ENCODE data around the gene ST3GAL6.

Gene ST3GAL6

DNA sequence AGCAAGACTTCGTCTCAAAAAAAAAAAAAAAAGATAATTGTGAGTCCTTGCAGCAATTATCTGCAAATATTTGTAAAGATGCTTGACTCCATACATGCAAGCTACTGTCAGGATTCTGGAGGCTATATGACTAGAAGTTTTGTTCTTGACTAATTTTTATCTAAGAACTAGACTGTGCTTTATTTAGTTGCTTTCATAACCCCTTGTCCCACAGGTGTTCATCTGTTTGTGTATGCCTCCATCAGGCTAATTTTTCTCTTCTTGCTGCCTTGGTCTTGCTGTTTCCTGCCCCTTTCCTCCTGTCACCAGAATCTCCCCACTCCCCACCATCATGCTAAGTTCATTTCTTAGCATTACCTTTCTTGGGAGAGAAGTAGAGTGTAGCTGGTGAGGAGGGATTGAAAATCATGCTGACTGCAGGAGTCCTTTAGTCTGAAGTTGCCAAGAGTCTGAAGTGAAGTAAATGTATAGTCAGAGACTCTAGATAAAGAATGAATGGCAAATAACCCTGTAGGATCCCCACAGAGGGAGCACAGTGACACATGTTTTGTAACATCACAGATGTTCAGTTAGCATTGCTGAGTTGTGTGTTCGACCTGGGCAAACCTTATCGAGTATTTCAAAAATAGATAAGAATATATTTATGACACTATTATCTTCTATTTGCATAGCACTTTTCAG, 12.5 kb downstream of the ST3GAL6 start:
- in situ Hi-C loops (cut with HindIII; ENCODE audit: low sequenced_read_pairs), result no loop called here

DNA sequence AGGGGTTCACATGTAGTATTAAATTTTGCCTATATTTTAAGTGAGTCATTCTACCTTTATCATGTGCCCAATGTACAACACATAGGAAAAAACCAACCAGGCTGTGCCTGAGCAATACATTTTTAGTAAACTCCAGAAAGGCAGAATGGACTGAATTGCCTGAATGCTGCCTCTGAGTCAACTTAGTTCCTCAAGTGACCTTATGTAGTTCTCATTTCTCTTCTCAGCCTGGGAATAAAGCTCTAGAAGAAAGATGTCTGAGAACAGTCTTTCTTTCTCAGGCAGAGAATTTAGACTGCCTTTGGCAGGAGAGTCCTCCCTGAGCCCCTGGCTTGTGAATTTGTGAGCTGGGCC, 13.0 kb downstream of the ST3GAL6 start:
- in situ Hi-C loops (cut with HindIII; ENCODE audit: low sequenced_read_pairs), result no loop called here

DNA sequence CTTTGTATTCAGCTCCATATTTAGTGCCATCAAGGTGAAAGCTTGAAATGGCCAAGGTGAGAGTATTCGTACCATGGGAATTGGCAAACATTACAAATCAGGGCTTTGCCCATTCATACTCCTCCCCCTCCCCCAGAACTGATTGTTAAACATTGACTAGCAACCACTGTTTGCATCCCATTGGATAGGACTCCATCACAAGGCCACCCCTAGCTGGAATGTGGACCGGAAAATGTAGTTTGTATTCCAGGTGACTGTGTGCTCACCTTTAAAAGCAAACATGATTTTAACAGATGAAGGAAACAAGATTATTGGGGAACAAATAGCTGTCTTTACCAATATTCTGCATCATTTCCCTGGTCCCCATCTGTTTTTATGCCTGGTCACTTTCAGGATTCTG, 14.1 kb downstream of the ST3GAL6 start:
- in situ Hi-C loops (cut with HindIII; ENCODE audit: low sequenced_read_pairs), result no loop called here

DNA sequence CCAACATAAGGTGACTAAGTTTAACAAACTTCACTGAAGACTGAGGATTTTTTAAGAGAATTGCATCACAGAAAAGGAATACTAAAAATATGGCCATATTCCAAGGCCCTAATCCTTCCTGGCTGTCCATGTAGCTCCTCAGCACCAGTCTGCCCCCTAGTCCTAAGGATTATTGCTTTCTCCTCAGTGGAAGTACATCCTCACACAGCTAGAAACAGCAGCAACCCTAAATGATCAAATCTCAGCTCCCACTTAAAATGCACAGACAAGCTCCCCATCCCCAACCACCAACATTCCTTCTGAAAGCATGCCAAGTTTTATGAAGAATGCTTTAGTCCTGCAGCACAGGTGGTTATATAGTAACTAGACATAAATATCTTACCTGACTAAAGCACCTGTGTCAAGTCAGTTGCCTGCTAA, 14.7 kb downstream of the ST3GAL6 start:
- in situ Hi-C loops (cut with HindIII; ENCODE audit: low sequenced_read_pairs), result no loop called here

DNA sequence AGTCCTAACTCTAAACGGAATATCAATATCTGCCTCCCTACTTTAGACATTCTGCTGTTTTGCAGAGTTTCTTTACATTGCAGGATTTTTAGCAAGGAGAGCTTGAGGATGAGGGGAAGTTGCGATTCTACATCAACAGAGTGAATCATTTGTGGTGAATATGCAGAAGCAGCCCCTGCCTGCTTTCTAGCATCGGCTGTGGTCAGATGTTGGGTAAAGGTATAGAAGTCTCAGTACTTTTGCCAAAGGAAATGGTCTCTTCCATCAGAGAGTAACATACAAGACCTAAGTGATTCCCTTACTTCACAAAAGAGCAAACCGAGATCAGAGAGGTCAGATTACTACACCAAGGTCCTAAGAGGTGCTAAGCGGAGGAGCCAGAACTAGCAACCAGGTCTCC, 15.2 kb downstream of the ST3GAL6 start:
- in situ Hi-C loops (cut with HindIII; ENCODE audit: low sequenced_read_pairs), result no loop called here

DNA sequence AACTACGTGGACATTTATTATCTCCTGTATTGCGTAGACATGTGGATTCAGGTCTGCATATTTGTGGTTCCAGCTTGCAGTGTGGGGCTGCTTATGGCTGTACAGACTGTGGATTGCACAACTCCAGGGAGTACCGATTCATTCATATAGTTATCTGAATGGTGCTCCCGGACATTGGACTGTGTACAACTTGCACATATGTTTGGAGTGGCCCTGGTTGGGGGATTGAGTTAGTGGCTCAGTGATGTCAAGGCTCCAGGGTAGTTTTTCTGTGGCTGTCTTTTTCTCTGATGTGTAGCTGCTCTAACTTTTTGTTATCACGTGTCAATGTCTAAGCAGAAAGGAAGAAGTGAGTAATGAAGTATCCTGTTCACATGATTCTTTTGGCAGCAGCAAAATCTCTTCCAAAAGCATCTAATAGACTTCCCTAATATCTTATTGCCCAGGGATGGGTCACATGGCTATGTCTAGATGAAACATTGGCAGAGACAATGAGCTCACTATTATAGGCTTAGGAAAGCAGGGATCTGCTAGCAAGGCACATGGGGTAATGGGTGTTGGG, 15.8 kb downstream of the ST3GAL6 start:
- in situ Hi-C loops (cut with HindIII; ENCODE audit: low sequenced_read_pairs), result no loop called here

DNA sequence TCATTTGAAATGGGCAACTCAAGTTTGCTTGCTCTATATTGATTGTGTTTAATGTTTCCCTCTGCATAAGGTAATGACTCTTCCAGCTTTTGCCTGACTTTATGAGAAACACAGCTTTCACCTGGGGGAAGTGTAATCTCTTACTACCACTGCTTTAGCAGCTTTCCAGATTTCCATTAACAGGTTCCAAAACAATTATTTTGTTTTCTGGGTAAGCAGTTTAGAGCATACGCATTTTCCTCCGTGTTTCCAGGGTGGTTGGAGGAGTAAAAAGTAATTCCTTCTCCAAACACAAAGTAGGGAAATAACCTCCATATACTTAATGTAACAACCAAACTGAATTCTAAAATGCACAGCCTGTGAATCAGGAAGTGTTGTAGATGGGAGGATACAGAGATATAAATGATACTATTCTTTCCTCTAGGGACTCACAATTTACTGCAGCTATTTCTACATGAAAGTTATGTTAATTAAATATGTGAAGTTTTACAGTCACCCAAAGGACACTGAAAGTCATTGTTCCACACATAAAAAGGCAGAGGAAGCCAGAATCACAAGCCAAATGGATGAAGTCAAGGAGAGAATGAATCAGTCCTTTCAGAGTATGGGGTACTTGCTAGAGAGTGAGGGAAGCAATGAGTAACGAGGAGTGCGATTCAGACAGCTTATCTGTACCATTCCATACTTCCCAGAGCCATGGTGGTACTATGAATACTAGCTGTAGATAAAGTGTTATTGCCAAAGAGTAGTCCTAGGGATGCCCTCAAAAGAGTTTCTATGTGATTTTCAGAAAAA, 16.6 kb downstream of the ST3GAL6 start:
- in situ Hi-C loops (cut with HindIII; ENCODE audit: low sequenced_read_pairs), result no loop called here

DNA sequence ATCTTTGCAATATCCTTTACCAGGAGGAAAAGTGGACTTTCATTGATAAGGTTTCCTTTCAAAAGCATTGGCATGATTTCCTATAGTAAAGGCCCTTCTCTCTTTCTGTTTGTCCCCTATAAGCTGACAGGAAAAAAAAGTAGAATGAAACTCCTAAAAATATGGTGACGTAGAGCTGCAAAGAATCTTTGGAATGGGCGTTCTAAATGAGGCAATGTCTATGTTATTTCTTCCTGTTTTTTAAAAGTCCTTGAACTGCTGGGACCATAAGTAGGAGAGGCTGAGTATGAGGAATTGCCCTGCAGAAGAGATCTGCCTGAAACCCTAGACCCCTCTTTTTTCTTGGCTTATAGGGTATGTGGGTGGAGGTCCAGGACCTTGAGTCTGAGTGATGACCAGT, 17.2 kb downstream of the ST3GAL6 start:
- in situ Hi-C loops (cut with HindIII; ENCODE audit: low sequenced_read_pairs), result no loop called here

DNA sequence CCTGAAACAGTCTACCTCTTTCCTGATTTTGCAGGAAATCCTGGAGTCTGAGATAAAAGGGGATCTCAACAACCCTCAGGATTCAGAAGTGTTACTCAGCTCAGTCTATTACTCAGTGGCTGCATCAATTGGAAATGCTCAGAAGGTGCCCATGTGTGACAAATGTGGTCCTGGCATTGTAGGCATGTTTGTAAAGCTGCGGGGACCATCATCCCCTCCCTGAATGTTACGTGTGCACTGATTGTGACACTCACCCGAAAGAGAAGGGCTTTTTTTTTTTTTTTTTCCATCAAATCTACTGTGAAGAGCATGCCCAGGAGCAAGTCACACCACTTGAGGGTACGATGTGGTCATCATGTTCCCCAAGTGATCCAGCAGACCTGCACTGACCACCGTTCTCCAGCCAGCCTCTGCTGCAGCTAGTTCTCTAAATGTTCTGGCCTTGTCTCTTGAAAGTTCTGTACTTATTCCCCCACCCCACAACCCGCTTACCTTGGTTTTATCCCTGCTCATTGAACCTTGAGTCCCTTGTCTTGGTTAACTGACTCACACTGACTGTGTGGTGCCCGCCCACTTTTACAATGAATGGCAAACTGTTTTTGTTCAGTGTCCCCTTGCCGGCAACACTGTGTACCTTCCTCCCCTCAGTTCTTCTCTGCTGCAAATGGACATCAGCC, 19.8 kb downstream of the ST3GAL6 start:
- in situ Hi-C loops (cut with HindIII; ENCODE audit: low sequenced_read_pairs), result no loop called here

DNA sequence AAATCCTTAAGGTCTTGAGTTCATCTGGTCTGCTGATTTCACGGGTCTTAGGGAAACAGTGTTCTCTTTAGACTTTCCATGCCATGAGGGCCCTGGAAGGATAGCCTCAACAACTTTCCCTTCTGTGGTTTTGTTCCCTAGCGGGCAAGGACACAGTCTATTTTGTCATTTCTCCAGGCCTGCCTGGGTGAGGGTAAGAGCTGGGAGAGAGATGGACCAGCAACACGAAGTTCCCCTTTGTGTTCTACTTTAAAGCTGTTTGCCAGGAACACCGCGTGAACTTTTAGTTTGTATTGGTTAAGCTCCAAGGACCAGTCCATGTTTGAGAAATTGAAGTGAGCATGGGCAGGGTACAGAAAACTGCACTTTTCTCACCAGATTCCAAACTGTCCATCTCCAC, 20.9 kb downstream of the ST3GAL6 start:
- in situ Hi-C loops (cut with HindIII; ENCODE audit: low sequenced_read_pairs), result no loop called here

DNA sequence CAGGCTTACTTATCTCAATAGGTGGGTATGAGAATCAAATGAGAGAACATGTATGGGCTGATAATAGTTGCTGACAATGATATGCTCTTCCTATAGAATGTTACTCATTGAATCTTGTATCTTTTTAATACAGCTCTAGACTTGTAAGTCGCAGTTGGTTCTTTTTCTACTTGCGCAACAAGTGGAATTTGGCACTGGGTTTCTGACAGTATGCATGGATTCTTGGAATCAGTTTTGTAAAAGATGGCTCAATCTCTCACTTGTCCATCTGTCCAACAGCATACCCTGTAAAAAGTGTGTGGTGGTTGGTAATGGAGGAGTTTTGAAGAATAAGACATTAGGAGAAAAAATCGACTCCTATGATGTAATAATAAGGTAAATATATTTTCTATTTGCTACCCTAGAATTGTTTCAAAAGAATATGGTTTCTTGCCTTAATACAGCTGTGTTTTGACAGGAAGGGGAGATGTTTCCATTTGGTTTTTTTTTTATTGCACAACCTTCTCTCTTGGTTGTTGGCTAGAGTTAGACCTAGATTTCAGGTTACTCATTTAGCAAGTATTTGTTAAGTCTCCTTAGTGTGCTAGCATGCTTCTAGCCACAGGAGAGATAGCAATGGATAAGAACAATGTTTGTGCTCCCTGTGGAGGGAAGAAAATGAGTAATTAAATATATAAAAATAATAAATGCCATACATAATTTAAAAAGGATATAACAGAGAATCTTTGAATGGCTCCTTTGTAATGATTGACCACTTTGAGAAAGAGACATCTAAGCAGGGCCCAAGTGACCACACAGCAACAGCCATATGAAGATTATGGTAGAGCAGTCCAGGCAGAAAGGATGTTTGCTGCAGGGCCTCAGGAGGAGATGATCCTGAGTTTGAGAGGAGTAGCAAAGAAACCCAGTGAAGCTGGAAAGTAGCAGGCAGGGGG, 21.8 kb downstream of the ST3GAL6 start:
- in situ Hi-C loops (cut with HindIII; ENCODE audit: low sequenced_read_pairs), result no loop called here

DNA sequence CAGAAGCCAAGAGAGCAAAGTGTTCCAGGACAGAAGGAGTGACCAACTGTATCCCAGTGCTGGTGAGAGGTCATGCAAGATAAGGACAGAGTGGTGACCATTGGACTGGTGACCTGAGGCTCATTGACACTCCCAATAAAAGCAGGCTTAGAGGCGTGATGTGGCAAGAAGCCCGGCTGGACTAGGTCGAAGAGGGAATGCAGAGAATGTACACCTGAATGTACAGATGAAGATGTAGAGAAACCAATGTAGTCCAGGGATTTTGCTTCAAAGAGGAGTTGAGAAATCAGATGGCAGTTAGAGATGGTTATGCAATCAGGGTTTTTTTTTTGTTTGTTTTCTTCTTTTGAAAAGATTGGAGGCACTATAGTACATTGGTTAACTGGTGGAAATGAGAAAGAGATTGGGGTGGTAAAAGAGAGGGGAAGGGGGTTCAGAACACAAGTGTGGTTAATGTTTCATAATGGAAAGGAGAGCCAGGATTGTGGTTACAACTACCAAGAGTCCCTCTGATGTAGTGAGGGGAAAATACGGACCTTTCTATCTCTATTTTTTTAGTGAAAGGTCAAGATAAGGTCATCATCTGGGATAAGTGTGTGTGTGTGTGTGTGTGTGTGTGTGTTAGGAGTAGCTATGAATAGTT, 23.3 kb downstream of the ST3GAL6 start:
- in situ Hi-C loops (cut with HindIII; ENCODE audit: low sequenced_read_pairs), result no loop called here

DNA sequence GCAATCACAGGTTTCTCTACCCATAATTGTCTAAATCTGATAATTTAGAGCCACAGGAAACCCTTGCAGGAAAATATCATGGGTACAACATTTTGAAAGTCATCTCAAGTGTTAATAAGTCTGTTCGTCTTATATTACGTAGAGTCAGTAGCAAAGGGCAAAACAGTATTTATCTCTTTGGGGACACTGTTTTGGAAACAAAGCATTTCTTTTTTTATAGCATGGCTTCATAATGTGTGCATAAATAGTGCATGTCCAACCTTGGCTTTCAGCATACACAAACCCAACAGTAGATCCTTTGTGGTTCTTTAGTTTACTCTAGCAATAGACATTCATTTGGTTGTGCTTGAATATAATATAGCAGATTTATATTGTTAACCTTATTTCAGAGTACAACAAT, 24.0 kb downstream of the ST3GAL6 start:
- in situ Hi-C loops (cut with HindIII; ENCODE audit: low sequenced_read_pairs), result no loop called here

DNA sequence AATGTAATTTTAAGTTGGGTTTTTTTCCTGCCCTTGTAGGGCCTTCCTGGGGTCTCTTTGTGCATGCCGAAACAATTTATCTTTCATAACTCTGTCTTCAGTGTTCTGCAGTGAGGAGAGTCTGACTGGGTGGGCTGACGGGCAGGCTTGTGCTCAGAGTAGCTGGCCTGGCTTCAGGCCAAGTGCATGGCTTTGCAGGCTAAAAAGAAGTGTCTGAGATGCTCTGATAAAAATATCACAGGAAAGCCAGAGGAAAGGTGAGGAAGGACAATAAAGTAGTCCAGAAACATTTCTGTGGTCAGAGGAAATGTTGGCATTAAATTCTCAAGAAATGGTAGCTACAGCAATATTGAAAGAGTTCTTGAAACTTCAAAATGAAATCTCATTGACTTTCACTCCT, 25.5 kb downstream of the ST3GAL6 start:
- in situ Hi-C loops (cut with HindIII; ENCODE audit: low sequenced_read_pairs), result no loop called here

DNA sequence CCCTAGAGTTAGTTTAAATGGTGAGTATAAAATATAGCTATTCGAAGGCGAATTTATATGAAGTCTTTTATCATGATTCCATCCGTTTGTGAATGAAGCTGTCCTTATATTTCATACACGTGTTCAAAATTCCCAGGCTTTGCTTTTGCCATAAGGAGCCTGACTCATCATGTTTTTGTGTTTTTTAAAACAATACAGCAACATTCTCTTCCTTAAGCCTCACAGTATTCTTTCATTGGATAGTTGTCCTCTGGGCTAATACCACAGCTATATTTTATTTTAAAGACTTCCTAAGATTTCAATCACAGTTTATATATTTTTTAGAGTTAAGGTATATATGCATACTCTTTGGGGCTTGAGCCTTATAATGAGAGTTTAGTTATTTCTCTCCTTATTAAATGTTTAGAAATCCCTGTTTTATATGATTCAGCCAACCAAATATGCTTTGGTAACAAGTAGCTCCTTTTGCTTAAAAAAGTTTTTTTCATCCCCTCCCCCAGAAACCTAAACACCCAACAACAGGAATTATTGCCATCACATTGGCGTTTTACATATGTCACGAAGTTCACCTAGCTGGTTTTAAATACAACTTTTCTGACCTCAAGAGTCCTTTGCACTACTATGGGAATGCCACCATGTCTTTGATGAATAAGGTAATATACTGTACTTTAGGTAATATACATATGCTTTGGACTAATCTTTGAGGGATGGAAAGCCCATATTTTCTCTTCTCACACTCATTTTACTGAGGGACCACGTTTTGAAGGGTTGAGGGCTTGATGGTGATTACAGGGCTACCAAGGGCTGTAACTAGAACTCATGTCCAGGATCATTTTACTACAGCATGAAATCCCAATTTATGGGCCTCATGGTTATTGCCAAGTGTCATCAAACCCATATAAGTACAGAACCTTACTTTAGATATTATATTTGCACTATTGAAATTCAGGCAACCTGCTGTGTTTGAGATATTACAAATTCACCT, 28.5 kb downstream of the ST3GAL6 start:
- in situ Hi-C loops (cut with HindIII; ENCODE audit: low sequenced_read_pairs), result loop anchor here (10.0 kb wide), 1 partner anchor 187 kb away; no protein-coding TSS in a partner anchor

DNA sequence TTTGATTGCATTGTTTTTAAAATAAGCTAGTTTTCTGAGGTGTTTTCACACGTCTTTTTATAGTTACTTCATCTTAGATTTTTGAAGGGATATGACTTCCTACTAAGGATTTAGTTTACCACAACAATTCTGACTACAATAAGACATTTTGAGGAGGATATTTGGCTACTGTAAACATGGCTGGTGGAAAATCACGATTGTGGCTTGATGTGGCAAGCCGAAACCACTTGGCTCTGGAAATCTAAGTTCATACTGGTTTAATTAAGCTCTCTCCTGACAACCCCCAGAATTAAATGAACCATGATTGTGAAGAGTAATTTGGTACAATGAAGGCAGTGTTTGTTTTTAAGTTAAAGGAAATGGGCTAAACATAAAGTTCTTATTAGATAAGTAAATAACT, 30.8 kb downstream of the ST3GAL6 start:
- in situ Hi-C loops (cut with HindIII; ENCODE audit: low sequenced_read_pairs), result loop anchor here (10.0 kb wide), 1 partner anchor 189 kb away; no protein-coding TSS in a partner anchor

DNA sequence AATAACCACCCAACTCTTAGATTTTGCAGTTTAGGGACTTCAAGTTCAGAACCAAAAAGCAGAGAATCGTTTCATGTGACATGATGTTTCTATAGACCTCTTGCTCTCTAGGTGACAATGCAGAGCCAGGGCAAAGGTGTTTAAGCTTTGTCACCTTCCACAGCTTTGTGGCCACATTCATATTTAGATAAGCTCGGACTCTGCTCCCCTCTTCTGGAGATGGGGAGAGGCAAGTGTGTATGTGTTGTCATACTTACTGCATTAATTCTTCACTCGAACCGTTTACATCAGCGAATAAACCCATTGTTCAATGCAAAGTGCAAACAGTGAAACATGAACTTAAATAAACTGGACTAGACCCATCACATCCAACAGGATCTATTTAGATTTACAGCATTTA, 33.2 kb downstream of the ST3GAL6 start:
- in situ Hi-C loops (cut with HindIII; ENCODE audit: low sequenced_read_pairs), result loop anchor here (5.0 to 10.0 kb wide), 2 partner anchors 49 to 192 kb away; no protein-coding TSS in a partner anchor

DNA sequence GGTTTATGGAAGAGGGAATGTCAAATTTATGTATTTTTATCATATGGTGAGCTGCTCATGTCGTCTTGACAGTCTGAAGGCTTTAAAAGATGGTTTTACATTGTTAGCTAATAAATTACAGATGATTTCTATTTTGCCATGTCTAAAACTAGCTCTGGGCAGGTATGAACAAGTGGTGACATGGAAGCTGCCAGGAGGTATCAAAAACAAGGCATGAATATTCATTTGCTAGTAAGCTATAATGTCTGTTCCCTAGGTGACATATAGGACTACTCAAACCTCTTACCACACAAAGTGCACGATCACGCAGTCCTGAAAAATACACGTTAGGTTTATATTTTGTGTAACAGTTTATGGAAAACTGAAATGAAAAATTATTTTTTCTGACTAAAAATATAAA, 34.8 kb downstream of the ST3GAL6 start:
- in situ Hi-C loops (cut with HindIII; ENCODE audit: low sequenced_read_pairs), result loop anchor here (5.0 to 10.0 kb wide), 2 partner anchors 51 to 193 kb away; no protein-coding TSS in a partner anchor

DNA sequence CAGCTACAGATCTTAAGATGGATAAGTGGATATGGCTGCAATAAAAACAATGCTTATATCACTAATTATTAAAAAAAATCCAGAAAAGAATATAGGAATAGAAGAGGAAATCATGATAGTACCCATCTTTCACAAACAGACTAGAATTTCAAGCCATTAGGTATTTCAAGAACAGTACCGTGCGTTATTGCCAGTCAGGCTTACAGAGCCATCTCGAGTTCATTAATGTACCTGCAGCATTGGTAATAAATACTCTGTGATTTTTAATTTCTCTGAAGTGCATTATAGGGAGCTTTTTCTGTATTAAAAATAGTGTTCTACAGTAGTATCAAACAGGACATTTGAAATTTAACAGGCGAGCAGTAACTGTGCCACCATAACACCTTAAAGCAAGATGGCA, 35.7 kb downstream of the ST3GAL6 start:
- in situ Hi-C loops (cut with HindIII; ENCODE audit: low sequenced_read_pairs), result loop anchor here (5.0 to 10.0 kb wide), 2 partner anchors 52 to 194 kb away; no protein-coding TSS in a partner anchor
